ENCODE results near the gene DOCK9. TPM values are rescaled to one million over a fixed set of nuclear protein-coding genes. Genes with fewer than 3 reads are reported as not detected.

DOCK9 gene
- total RNA-seq, 1 experiment from 2014 or later, result 31.7 TPM

- Histone ChIP-seq H3K36me3 (ENCODE audit: low read depth, low read length) (no peaks in the 10 kb centered on the region), H3K79me2 (ENCODE audit: low read length) (no peaks in the 10 kb centered on the region), H3K9me2 (replicated peaks; ENCODE audit: low read length) (no peaks in the 10 kb centered on the region), H3K4me1 (ENCODE audit: insufficient read depth, low read length) (no peaks in the 10 kb centered on the region), H3K9me3 (ENCODE audit: low read length) (no peaks in the 10 kb centered on the region), H2AFZ (ENCODE audit: low read length) (no peak overlapping the region), H3K27me3 (ENCODE audit: low read length) (no peaks in the 10 kb centered on the region), H3K9ac (ENCODE audit: low read length) (no peak overlapping the region), H3K4me3 (ENCODE audit: low read length) (no peak overlapping the region), H3F3A (ENCODE audit: low read length, unreplicated experiment) (no peaks in the 10 kb centered on the region), H4K20me1 (ENCODE audit: low read length) (no peaks in the 10 kb centered on the region), H3K27ac (ENCODE audit: low read length) (no peak overlapping the region), H3K4me2 (ENCODE audit: low read length) (no peak overlapping the region)
- POLR2A ChIA-PET (ENCODE audit: unreplicated experiment), result no interaction called here
- intact Hi-C loops (cut with micrococcal nuclease), result no loop called here
- TF ChIP-seq CTCF (conservative IDR thresholded peaks at IDR 0.05; ENCODE audit: low read depth, low read length) (no peak), EZH2phosphoT487 (IDR thresholded peaks at IDR 0.05; ENCODE audit: borderline replicate concordance, low read length) (no peak)
- BruUV-seq (replicated peaks), result no TSS peak
- DNase-seq (no peak), ATAC-seq (no peak)
- CTCF ChIA-PET, result no interaction called here
These were observed 20.0 kb downstream of the DOCK9 start for GRCh38 chr13:98957731-98958442.

GRCh38 chr13:98955336-98955735 is 22.5 kb downstream of the DOCK9 start:
- Histone ChIP-seq H3K4me3 (ENCODE audit: low read length) (no peak overlapping the region), H3K27me3 (ENCODE audit: low read length) (no peaks in the 10 kb centered on the region), H3F3A (ENCODE audit: low read length, unreplicated experiment) (no peaks in the 10 kb centered on the region), H2AFZ (ENCODE audit: low read length) (no peak overlapping the region), H3K4me1 (ENCODE audit: insufficient read depth, low read length) (no peaks in the 10 kb centered on the region), H3K9me3 (ENCODE audit: low read length) (no peaks in the 10 kb centered on the region), H3K9me2 (replicated peaks; ENCODE audit: low read length) (no peaks in the 10 kb centered on the region), H3K36me3 (ENCODE audit: low read depth, low read length) (no peaks in the 10 kb centered on the region), H3K4me2 (ENCODE audit: low read length) (no peak overlapping the region), H4K20me1 (ENCODE audit: low read length) (no peaks in the 10 kb centered on the region), H3K9ac (ENCODE audit: low read length) (no peak overlapping the region), H3K79me2 (ENCODE audit: low read length) (no peaks in the 10 kb centered on the region), H3K27ac (ENCODE audit: low read length) (no peak overlapping the region)
- intact Hi-C loops (cut with micrococcal nuclease), result no loop called here
- ATAC-seq, result no peak
- no peak for DNase-seq
- CTCF ChIA-PET, result no interaction called here
- TF ChIP-seq EZH2 (IDR thresholded peaks at IDR 0.05; ENCODE audit: low read length, unreplicated experiment) (no peak), CTCF (conservative IDR thresholded peaks at IDR 0.05; ENCODE audit: low read depth, low read length) (no peak), EZH2phosphoT487 (IDR thresholded peaks at IDR 0.05; ENCODE audit: borderline replicate concordance, low read length) (no peak)
- BruUV-seq (replicated peaks), result no TSS peak
- POLR2A ChIA-PET (ENCODE audit: unreplicated experiment), result no interaction called here

GRCh38 chr13:98954313-98954712 is 23.6 kb downstream of the DOCK9 start:
- Histone ChIP-seq H3K4me1 (ENCODE audit: insufficient read depth, low read length) (no peaks in the 10 kb centered on the region), H3K4me2 (ENCODE audit: low read length) (no peak overlapping the region), H3K4me3 (ENCODE audit: low read length) (no peak overlapping the region), H2AFZ (ENCODE audit: low read length) (no peak overlapping the region), H3K27ac (ENCODE audit: low read length) (no peak overlapping the region), H3K9me3 (ENCODE audit: low read length) (no peaks in the 10 kb centered on the region), H3K79me2 (ENCODE audit: low read length) (no peaks in the 10 kb centered on the region), H3F3A (ENCODE audit: low read length, unreplicated experiment) (no peaks in the 10 kb centered on the region), H4K20me1 (ENCODE audit: low read length) (no peaks in the 10 kb centered on the region), H3K9me2 (replicated peaks; ENCODE audit: low read length) (no peaks in the 10 kb centered on the region), H3K9ac (ENCODE audit: low read length) (no peak overlapping the region), H3K36me3 (ENCODE audit: low read depth, low read length) (no peaks in the 10 kb centered on the region), H3K27me3 (ENCODE audit: low read length) (no peaks in the 10 kb centered on the region)
- TF ChIP-seq EZH2phosphoT487 (IDR thresholded peaks at IDR 0.05; ENCODE audit: borderline replicate concordance, low read length), result no peak
- ChIA-PET CTCF (no interaction called here), POLR2A (ENCODE audit: unreplicated experiment) (no interaction called here)
- intact Hi-C loops (cut with micrococcal nuclease), result no loop called here
- no TSS peak for BruUV-seq (replicated peaks)
- DNase-seq (no peak), ATAC-seq (no peak)
